HG03432 (cell line): ENCODE data around the gene PNMA5.

ENCODE experiments used
- ATAC-seq: cut with Tn5 transposase; IDR thresholded peaks from one replicate; pipeline ENCODE4 v1.9.1; 2021; ENCODE audit warnings: mild to moderate bottlenecking, moderate library complexity; ENCODE audit not compliant: unreplicated experiment

Gene PNMA5

DNA sequence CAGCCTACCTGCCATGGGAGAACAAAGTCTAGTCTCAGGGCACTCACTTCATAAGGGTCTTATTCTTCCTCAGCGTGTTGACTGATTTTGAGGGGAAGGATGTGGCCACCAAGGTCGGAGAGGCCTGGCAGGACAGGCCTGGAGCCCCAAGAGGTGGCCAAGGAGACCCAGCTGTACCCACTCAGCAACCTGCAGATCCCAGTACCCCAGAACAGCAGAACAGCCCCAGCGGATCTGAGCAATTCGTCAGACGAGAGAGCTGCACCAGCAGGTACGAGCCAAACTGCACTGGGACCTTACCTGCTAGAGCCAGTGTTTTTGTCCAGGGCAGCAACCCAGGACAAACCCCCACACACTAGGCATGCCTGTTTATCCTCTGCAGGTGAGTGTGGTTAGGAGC, 34.3 kb downstream of the PNMA5 start:
- ATAC-seq: no peak

- peak; percentile 99 for ATAC-seq
Observed at GRCh38 chrX:152958524-152959465, 35.1 kb downstream of the PNMA5 start.

DNA sequence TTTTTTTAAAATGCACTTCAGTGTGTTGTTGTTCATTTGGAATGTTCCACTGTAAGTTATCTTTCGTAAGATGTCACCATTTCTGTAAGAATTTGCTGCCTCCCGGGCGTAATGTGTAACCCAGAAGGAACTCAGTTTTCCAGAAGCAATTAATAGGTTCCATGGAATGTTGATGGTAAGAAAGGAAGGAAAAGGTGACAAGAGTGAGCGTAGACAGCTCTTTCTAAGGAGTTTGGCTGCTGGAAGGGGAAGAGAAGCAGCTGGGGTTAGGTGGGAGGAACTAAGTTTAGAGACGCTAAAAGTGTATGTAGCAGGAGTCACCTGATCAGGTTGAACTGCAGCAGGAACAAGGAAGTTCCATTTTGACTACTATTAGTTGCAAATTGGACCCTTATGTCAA, 35.9 kb downstream of the PNMA5 start:
- no peak for ATAC-seq

DNA sequence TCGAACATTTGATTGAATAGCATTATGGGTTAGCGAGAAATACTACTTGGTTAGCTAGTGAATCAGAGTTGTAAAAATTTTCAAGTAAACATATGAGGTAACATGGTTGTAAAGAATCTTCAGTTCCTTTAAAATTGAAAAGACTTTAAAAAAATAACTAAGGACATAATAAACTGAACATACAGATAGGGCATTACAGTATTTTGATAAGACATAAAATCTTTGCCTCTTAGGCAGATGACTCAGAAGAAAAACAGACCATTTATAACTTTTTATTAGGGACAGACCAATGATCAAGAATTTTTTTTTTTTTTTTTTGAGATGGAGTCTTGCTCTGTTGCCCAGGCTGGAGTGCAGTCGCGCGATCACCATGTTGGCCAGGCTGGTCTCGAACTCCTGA, 43.1 kb downstream of the PNMA5 start:
- ATAC-seq: no peak

DNA sequence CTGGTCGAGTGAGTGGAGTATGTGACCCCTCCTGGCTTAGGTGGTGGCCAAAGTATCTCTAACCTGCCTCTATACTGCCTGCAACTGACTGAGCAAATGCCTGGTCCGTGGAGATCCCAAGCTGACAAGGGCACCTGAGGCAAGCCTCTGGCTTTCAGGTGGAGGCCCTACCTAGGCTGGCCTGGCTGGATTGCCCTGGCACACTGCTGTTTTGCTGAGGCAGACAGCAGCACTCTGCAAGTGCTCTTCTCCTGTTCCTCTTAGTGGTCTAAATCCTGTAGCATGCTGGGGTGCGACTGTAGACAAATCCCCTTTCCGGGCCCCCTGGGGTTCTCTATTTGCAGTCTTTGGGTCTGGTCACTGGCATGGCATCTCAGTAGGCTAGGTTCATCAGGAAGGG, 44.8 kb downstream of the PNMA5 start:
- ATAC-seq: no peak

DNA sequence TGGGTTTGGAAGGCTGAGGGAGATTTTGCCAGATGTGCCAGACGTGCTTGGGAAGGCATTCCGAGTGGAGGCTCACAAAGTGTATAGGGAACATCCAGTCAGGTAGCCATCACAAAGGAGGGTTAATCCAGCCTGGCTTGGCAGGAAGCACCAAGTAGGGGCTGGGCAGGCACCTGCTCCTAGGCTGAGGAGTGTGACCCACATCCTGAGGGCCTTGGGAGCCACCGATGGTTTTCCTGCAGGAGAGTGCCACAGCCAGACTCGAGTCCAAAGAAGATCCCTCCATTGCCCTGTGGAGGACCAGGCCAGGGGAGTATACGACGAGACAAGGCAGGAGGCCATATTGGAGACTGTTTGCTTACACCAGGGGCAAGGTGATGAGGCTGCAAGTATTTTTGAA, 47.2 kb downstream of the PNMA5 start:
- no peak for ATAC-seq

- no peak for ATAC-seq
Observed at GRCh38 chrX:152945021-152945979, 48.6 kb downstream of the PNMA5 start.

GRCh38 chrX:152943826-152944225, 50.1 kb downstream of the PNMA5 start:
- ATAC-seq: no peak

- no peak for ATAC-seq
Observed at GRCh38 chrX:152942077-152942442, 51.9 kb downstream of the PNMA5 start.

GRCh38 chrX:152941328-152942076, 52.4 kb downstream of the PNMA5 start:
- peak; percentile 92 for ATAC-seq
